Upper lobe of right lung (tissue), 1 donor: ENCODE results near the gene KRTAP19-6. TPM values are rescaled to one million over a fixed set of nuclear protein-coding genes. Genes with fewer than 3 reads are reported as not detected.

ENCODE experiments used
- ATAC-seq: fragments of 200-7000 bp; cut with Tn5 transposase; one replicate; pipeline ENCODE4 v1.9.1; 2020; ENCODE audit warnings: mild to moderate bottlenecking, moderate library complexity
- DNase-seq: peaks from one replicate; pipeline ENCODE4 v3.0.0-alpha.2; 2020
- H3K27ac ChIP-seq: fragments of 200-600 bp; one replicate; pipeline ENCODE4 v1.8.0; 2022
- H3K27me3 ChIP-seq: fragments of 200-600 bp; one replicate; pipeline ENCODE4 v1.8.0; 2022; ENCODE audit warnings: mild to moderate bottlenecking
- H3K36me3 ChIP-seq: fragments of 200-600 bp; one replicate; pipeline ENCODE4 v1.8.0; 2022
- H3K4me1 ChIP-seq: fragments of 200-600 bp; one replicate; pipeline ENCODE4 v1.8.0; 2022
- H3K4me3 ChIP-seq: fragments of 200-600 bp; one replicate; pipeline ENCODE4 v1.8.0; 2022; ENCODE audit warnings: mild to moderate bottlenecking
- H3K9me3 ChIP-seq: fragments of 200-600 bp; one replicate; pipeline ENCODE4 v1.8.0; 2022
- intact Hi-C: fragments of 100-400 bp; cut with DNase I; formaldehyde crosslinking; loops from one replicate; pipeline ENCODE4 v1.11.0; 2022
- total RNA-seq: library from RNA; stranded (reverse); fragmentation: NEBNext Ultra II Directional; extraction: Animal tissue kit (Norgen Biotek cat#: 25700); gene quantifications from one replicate; pipeline ENCODE4 v1.2.1, GENCODE V29; 2021
- TF ChIP-seq, protein P1 (sequence below): fragments of 200-600 bp; IDR thresholded peaks from one replicate; pipeline ENCODE4 v1.8.0; 2022; ENCODE audit warnings: antibody characterized with exemption
- donor health status: DM: no; HTN: yes; CAD: no; lungs with severe emphysema.

Gene KRTAP19-6
- total RNA-seq, 1 donor from 2014 or later, result not detected

DNA sequence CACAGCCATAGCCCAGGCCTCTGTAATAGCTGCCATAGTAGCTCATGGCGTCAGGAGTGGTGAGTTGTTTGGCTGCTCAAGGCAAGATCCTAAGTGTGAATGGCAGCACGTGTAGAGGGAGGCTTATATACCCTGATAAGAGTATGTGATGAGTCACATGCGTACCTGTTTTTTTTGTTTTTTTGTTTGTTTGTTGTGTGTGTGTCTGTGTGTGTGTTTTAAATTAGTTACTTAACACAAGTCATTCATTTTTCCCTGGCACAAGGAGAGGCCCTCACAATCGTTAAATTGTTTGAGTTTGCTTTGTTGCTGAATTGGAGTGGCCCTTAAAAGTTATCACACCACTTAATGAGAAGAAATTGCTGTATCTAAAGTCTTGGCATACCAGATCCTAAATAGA is 44.6 kb downstream of the KRTAP19-6 start, which contains the start of gene KRTAP19-4:
Gene KRTAP19-4 (minus strand): TSS at position 101 of the 400 bp plus-strand sequence. CDS start 55 bp downstream, at position 46.
- Histone ChIP-seq H3K27me3 (no peaks in the 10 kb centered on the region), H3K9me3 (no peaks in the 10 kb centered on the region), H3K4me1 (no peaks in the 10 kb centered on the region), H3K4me3 (no peak within 1 kb of the TSS), H3K27ac (no peak within 1 kb of the TSS), H3K36me3 (no peaks in the 10 kb centered on the region)
- TF ChIP-seq, protein P1, sequence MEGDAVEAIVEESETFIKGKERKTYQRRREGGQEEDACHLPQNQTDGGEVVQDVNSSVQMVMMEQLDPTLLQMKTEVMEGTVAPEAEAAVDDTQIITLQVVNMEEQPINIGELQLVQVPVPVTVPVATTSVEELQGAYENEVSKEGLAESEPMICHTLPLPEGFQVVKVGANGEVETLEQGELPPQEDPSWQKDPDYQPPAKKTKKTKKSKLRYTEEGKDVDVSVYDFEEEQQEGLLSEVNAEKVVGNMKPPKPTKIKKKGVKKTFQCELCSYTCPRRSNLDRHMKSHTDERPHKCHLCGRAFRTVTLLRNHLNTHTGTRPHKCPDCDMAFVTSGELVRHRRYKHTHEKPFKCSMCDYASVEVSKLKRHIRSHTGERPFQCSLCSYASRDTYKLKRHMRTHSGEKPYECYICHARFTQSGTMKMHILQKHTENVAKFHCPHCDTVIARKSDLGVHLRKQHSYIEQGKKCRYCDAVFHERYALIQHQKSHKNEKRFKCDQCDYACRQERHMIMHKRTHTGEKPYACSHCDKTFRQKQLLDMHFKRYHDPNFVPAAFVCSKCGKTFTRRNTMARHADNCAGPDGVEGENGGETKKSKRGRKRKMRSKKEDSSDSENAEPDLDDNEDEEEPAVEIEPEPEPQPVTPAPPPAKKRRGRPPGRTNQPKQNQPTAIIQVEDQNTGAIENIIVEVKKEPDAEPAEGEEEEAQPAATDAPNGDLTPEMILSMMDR, result no peak
- ATAC-seq, result peak; percentile 40
- intact Hi-C loops, result no loop called here
- no peak for DNase-seq

- TF ChIP-seq, protein P1, result no peak
- Histone ChIP-seq H3K4me1 (no peaks in the 10 kb centered on the region), H3K9me3 (no peaks in the 10 kb centered on the region), H3K27ac (no peak within 1 kb of the TSS), H3K4me3 (no peak within 1 kb of the TSS), H3K36me3 (no peaks in the 10 kb centered on the region), H3K27me3 (no peaks in the 10 kb centered on the region)
- ATAC-seq (no peak), DNase-seq (no peak)
- intact Hi-C loops, result no loop called here
Observed at GRCh38 chr21:30491963-30492428, 49.7 kb downstream of the KRTAP19-6 start, which contains the start of gene KRTAP19-3. Gene KRTAP19-3 (minus strand): TSS chr21:30492013. CDS start chr21:30491957, 56 bp downstream.

Other genes with a start within 250 kb of the KRTAP19-6 start
- gene KRTAP26-1, start 221.5 kb downstream of the KRTAP19-6 start, total RNA-seq, result not detected
- not detected for gene KRTAP27-1, start 204.2 kb downstream of the KRTAP19-6 start, total RNA-seq
- gene KRTAP23-1, start 193.3 kb downstream of the KRTAP19-6 start, total RNA-seq, result not detected
- gene KRTAP13-2, start 169.6 kb downstream of the KRTAP19-6 start, total RNA-seq, result not detected
- not detected for gene KRTAP13-1, start 145.8 kb downstream of the KRTAP19-6 start, total RNA-seq
- not detected for gene KRTAP13-3, start 115.9 kb downstream of the KRTAP19-6 start, total RNA-seq
- not detected for gene KRTAP13-4, start 111.6 kb downstream of the KRTAP19-6 start, total RNA-seq
- gene KRTAP15-1, start 101.6 kb downstream of the KRTAP19-6 start, total RNA-seq, result not detected
- gene KRTAP19-1, start 61.5 kb downstream of the KRTAP19-6 start, total RNA-seq, result not detected
- not detected for gene KRTAP19-2, start 54.4 kb downstream of the KRTAP19-6 start, total RNA-seq
- not detected for gene KRTAP19-3, start 49.9 kb downstream of the KRTAP19-6 start, total RNA-seq
- gene KRTAP19-4, start 44.7 kb downstream of the KRTAP19-6 start, total RNA-seq, result not detected
- not detected for gene KRTAP19-5, start 39.7 kb downstream of the KRTAP19-6 start, total RNA-seq
- not detected for gene KRTAP19-7, start 19.4 kb upstream of the KRTAP19-6 start, total RNA-seq
- gene KRTAP22-2, start 48.5 kb upstream of the KRTAP19-6 start, total RNA-seq, result not detected
- gene KRTAP6-3, start 50.6 kb upstream of the KRTAP19-6 start, total RNA-seq, result not detected
- gene KRTAP6-2, start 57.0 kb upstream of the KRTAP19-6 start, total RNA-seq, result not detected
- not detected for gene KRTAP22-1, start 59.2 kb upstream of the KRTAP19-6 start, total RNA-seq
- gene KRTAP6-1, start 72.1 kb upstream of the KRTAP19-6 start, total RNA-seq, result not detected
- gene KRTAP20-1, start 74.6 kb upstream of the KRTAP19-6 start, total RNA-seq, result not detected
- not detected for gene KRTAP20-4, start 78.8 kb upstream of the KRTAP19-6 start, total RNA-seq
- gene KRTAP20-2, start 93.3 kb upstream of the KRTAP19-6 start, total RNA-seq, result not detected
- gene KRTAP20-3, start 101.0 kb upstream of the KRTAP19-6 start, total RNA-seq, result not detected
- not detected for gene KRTAP21-3, start 176.9 kb upstream of the KRTAP19-6 start, total RNA-seq
- not detected for gene KRTAP21-2, start 205.4 kb upstream of the KRTAP19-6 start, total RNA-seq
- not detected for gene KRTAP21-1, start 213.6 kb upstream of the KRTAP19-6 start, total RNA-seq